H9 (cell line): ENCODE results near the gene SNTG2. TPM values are rescaled to one million over a fixed set of nuclear protein-coding genes. Genes with fewer than 3 reads are reported as not detected.

ENCODE experiments used
- DNase-seq: peaks from one replicate; pipeline ENCODE4 v3.0.0-alpha.2; 2017
- H2AFZ ChIP-seq: one replicate; pipeline ENCODE4 v1.6.1; 2013; ENCODE audit warnings: mild to moderate bottlenecking, low read length, control low read depth, moderate library complexity
- H2AK5ac ChIP-seq: 2 replicates; pipeline ENCODE4 v1.6.1; 2013; ENCODE audit warnings: low read length, control low read depth, mixed read lengths; ENCODE audit not compliant: insufficient read length
- H2BK120ac ChIP-seq: one replicate; pipeline ENCODE4 v1.6.1; 2013; ENCODE audit warnings: low read depth, mild to moderate bottlenecking, low read length, control low read depth, inconsistent platforms; ENCODE audit not compliant: poor library complexity, severe bottlenecking
- H2BK12ac ChIP-seq: 2 replicates; pipeline ENCODE4 v1.6.1; 2013; ENCODE audit warnings: low read length, control low read depth, mixed read lengths, low read depth; ENCODE audit not compliant: insufficient read length
- H2BK15ac ChIP-seq: 2 replicates; pipeline ENCODE4 v1.6.1; 2013; ENCODE audit warnings: low read depth, low read length, control low read depth
- H2BK20ac ChIP-seq: one replicate; pipeline ENCODE4 v1.6.1; 2013; ENCODE audit warnings: low read depth, mild to moderate bottlenecking, low read length, control low read depth, inconsistent platforms; ENCODE audit not compliant: poor library complexity, severe bottlenecking
- H2BK5ac ChIP-seq: 2 replicates; pipeline ENCODE4 v1.6.1; 2013; ENCODE audit warnings: low read length, control low read depth, mixed read lengths; ENCODE audit not compliant: insufficient read length
- H3K14ac ChIP-seq: 2 replicates; pipeline ENCODE4 v1.6.1; 2013; ENCODE audit warnings: low read length, control low read depth; ENCODE audit not compliant: insufficient read depth
- H3K18ac ChIP-seq: 2 replicates; pipeline ENCODE4 v1.6.1; 2013; ENCODE audit warnings: low read depth, mild to moderate bottlenecking, mixed read lengths, low read length, control low read depth; ENCODE audit not compliant: insufficient read length
- H3K23ac ChIP-seq: 2 replicates; pipeline ENCODE4 v1.6.1; 2013; ENCODE audit warnings: low read length, control low read depth, mixed read lengths, low read depth; ENCODE audit not compliant: insufficient read length
- H3K23me2 ChIP-seq: 2 replicates; pipeline ENCODE4 v1.6.1; 2013; ENCODE audit warnings: low read depth, mild to moderate bottlenecking, mixed read lengths, low read length, control low read depth; ENCODE audit not compliant: insufficient read length, poor library complexity, severe bottlenecking
- H3K27ac ChIP-seq: 2 replicates; pipeline ENCODE4 v1.5.1; 2013; ENCODE audit warnings: low read length, control low read depth, mixed read lengths, low read depth; ENCODE audit not compliant: insufficient read length
- H3K27me3 ChIP-seq: 2 replicates; pipeline ENCODE4 v1.6.1; 2013; ENCODE audit warnings: low read length, control low read depth, inconsistent platforms; ENCODE audit not compliant: insufficient read depth
- H3K4ac ChIP-seq: 2 replicates; pipeline ENCODE4 v1.6.1; 2013; ENCODE audit warnings: low read depth, mild to moderate bottlenecking, control low read depth, inconsistent platforms, low read length, moderate library complexity
- H3K4me1 ChIP-seq: 2 replicates; pipeline ENCODE4 v1.6.1; 2013; ENCODE audit warnings: low read length, control low read depth, inconsistent platforms; ENCODE audit not compliant: insufficient read depth
- H3K4me2 ChIP-seq: 2 replicates; pipeline ENCODE4 v1.6.1; 2013; ENCODE audit warnings: low read length, control low read depth, mixed read lengths; ENCODE audit not compliant: insufficient read length, insufficient read depth
- H3K56ac ChIP-seq: 2 replicates; pipeline ENCODE4 v1.6.1; 2013; ENCODE audit warnings: low read depth, mild to moderate bottlenecking, mixed read lengths, low read length, control low read depth; ENCODE audit not compliant: insufficient read length
- H3K79me1 ChIP-seq: 2 replicates; pipeline ENCODE4 v1.6.1; 2013; ENCODE audit warnings: low read depth, mild to moderate bottlenecking, moderate library complexity, low read length, control low read depth, inconsistent platforms; ENCODE audit not compliant: insufficient read depth, poor library complexity, severe bottlenecking
- H3K79me2 ChIP-seq: 2 replicates; pipeline ENCODE4 v1.6.1; 2013; ENCODE audit warnings: low read length, control low read depth, inconsistent platforms; ENCODE audit not compliant: insufficient read depth
- H3K9ac ChIP-seq: 2 replicates; pipeline ENCODE4 v1.6.1; 2013; ENCODE audit warnings: low read length, control low read depth, mixed read lengths; ENCODE audit not compliant: insufficient read length; ENCODE audit errors: extremely low read depth
- H3K9me3 ChIP-seq: one replicate; pipeline ENCODE4 v1.6.1; 2013; ENCODE audit warnings: low read depth, low read length, inconsistent platforms; ENCODE audit not compliant: control insufficient read depth
- H3T11ph ChIP-seq: one replicate; pipeline ENCODE4 v1.6.1; 2013; ENCODE audit warnings: mild to moderate bottlenecking, low read length, control low read depth, inconsistent platforms
- H4K20me1 ChIP-seq: one replicate; pipeline ENCODE4 v1.6.1; 2013; ENCODE audit not compliant: control insufficient read depth, insufficient read length, insufficient read depth
- H4K5ac ChIP-seq: 2 replicates; pipeline ENCODE4 v1.6.1; 2013; ENCODE audit warnings: low read depth, mild to moderate bottlenecking, mixed read lengths, low read length, control low read depth; ENCODE audit not compliant: insufficient read length
- H4K8ac ChIP-seq: replicated peaks from 2 replicates; pipeline ENCODE4 v1.6.1; 2013; ENCODE audit warnings: low read length, control low read depth, mixed read lengths, low read depth; ENCODE audit not compliant: insufficient read length
- H4K91ac ChIP-seq: 2 replicates; pipeline ENCODE4 v1.6.1; 2013; ENCODE audit warnings: low read depth, mild to moderate bottlenecking, moderate library complexity, mixed read lengths, low read length, control low read depth; ENCODE audit not compliant: insufficient read length
- H3K27ac Mint-ChIP-seq, 3 experiments: 2 replicates in 2 of 3; 3 replicates in 1 of 3; pipeline ENCODE4 v1.8.0; 2020 to 2021; ENCODE audit warnings: mixed read lengths in 3 of 3, mild to moderate bottlenecking in 1 of 3, moderate library complexity in 1 of 3
- H3K27me3 Mint-ChIP-seq: 2 replicates; pipeline ENCODE4 v1.8.0; 2021; ENCODE audit warnings: low read depth, mild to moderate bottlenecking, moderate library complexity, mixed read lengths
- H3K36me3 Mint-ChIP-seq, 3 experiments: 2 replicates in 2 of 3; 3 replicates in 1 of 3; pipeline ENCODE4 v1.8.0; 2020 to 2021; ENCODE audit warnings: low read depth in 3 of 3, mixed read lengths in 3 of 3; ENCODE audit not compliant: insufficient read depth in 1 of 3
- H3K4me1 Mint-ChIP-seq, 2 experiments: 2 replicates each; pipeline ENCODE4 v1.8.0; 2020; ENCODE audit warnings: mixed read lengths in 2 of 2
- H3K4me3 Mint-ChIP-seq, 2 experiments: 2 replicates in 1 of 2; 3 replicates in 1 of 2; pipeline ENCODE4 v1.8.0; 2020 to 2021; ENCODE audit warnings: mild to moderate bottlenecking in 2 of 2, mixed read lengths in 2 of 2, moderate library complexity in 1 of 2
- H3K9me3 Mint-ChIP-seq, 2 experiments: 2 replicates in 1 of 2; 3 replicates in 1 of 2; pipeline ENCODE4 v1.8.0; 2020; ENCODE audit warnings: mild to moderate bottlenecking in 2 of 2, mixed read lengths in 2 of 2, moderate library complexity in 1 of 2
- WGBS: extraction: QIAGEN DNeasy Blood & Tissue Kit; methylation state at CpG from one replicate; pipeline ENCODE4 v1.1.7; 2013; ENCODE audit warnings: missing lambda C conversion rate, low lambda C conversion rate, mixed read lengths; ENCODE audit not compliant: insufficient read length; ENCODE audit errors: extremely low coverage; 5-methylcytosine and 5-hydroxymethylcytosine counted together
- total RNA-seq: library from RNA; stranded (reverse); gene quantifications from 2 replicates; pipeline ENCODE4 v1.2.1, GENCODE V29; 2021
- TF ChIP-seq, protein P1 (sequence below): fragments of 200-600 bp; sonication (generic); conservative IDR thresholded peaks from 3 replicates; pipeline ENCODE4 v1.8.0; 2021; ENCODE audit warnings: antibody characterized with exemption, mild to moderate bottlenecking

Gene SNTG2
- total RNA-seq, 1 experiment from 2014 or later: 13.2 TPM

DNA sequence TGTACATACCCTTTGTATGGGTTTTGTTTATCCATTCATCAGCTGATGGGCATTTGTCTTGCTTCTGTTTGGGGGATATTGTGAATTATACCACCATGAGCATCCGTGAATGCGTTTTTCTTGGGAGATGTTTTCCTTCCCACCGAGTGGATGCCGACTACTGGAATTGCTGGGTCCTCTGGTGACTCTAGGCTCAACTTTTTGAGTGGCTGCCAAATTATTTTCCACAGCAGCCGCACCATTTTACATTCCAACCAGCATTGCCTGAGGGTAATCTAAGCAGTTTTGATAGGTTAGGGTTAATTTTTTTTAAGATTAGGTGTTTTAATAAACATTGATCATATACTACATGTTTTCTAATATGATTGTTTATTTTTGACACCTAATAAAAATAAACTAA is 220.1 kb downstream of the SNTG2 start:
- Mint-ChIP-seq H3K4me1 (peaks cover 5 to 8% of the 10 kb centered on the region in 2 experiments; a peak in 3 of 4 replicates), H3K36me3 (peaks cover 81 to 85% (median 82%) of the 10 kb centered on the region in 3 experiments), H3K27ac (no peak overlapping the region), H3K9me3 (peaks cover 58 to 59% of the 10 kb centered on the region in 2 experiments), H3K4me3 (no peak overlapping the region), H3K27me3 (no peaks in the 10 kb centered on the region)
- WGBS: no CpG with 5 or more reads among the region's 5 CpGs
- H2BK15ac ChIP-seq: no peak overlapping the region
- DNase-seq: no peak
- H3K9me3 ChIP-seq: peaks cover 44% of the 10 kb centered on the region
- no peak overlapping the region for H3K14ac ChIP-seq
- H4K20me1 ChIP-seq: no peaks in the 10 kb centered on the region
- H3K79me2 ChIP-seq: no peaks in the 10 kb centered on the region
- H2BK12ac ChIP-seq: no peak overlapping the region
- H3K9ac ChIP-seq: no peak overlapping the region
- no peak overlapping the region for H4K8ac ChIP-seq
- no peak overlapping the region for H3T11ph ChIP-seq
- H4K91ac ChIP-seq: no peak overlapping the region
- H3K23me2 ChIP-seq: no peaks in the 10 kb centered on the region
- H2AK5ac ChIP-seq: no peak overlapping the region
- no peaks in the 10 kb centered on the region for H3K27me3 ChIP-seq
- H2BK20ac ChIP-seq: no peak overlapping the region
- no peaks in the 10 kb centered on the region for H3K79me1 ChIP-seq
- no peak overlapping the region for H2BK5ac ChIP-seq
- no peak overlapping the region for H3K56ac ChIP-seq
- no peak overlapping the region for H3K23ac ChIP-seq
- TF ChIP-seq, protein P1, sequence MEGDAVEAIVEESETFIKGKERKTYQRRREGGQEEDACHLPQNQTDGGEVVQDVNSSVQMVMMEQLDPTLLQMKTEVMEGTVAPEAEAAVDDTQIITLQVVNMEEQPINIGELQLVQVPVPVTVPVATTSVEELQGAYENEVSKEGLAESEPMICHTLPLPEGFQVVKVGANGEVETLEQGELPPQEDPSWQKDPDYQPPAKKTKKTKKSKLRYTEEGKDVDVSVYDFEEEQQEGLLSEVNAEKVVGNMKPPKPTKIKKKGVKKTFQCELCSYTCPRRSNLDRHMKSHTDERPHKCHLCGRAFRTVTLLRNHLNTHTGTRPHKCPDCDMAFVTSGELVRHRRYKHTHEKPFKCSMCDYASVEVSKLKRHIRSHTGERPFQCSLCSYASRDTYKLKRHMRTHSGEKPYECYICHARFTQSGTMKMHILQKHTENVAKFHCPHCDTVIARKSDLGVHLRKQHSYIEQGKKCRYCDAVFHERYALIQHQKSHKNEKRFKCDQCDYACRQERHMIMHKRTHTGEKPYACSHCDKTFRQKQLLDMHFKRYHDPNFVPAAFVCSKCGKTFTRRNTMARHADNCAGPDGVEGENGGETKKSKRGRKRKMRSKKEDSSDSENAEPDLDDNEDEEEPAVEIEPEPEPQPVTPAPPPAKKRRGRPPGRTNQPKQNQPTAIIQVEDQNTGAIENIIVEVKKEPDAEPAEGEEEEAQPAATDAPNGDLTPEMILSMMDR: no peak
- H3K4me2 ChIP-seq: no peak overlapping the region
- H3K4me1 ChIP-seq: no peaks in the 10 kb centered on the region; the same call in 1 of the 2 replicates
- no peak overlapping the region for H4K5ac ChIP-seq
- no peak overlapping the region for H3K4ac ChIP-seq
- H3K27ac ChIP-seq: no peak overlapping the region
- no peak overlapping the region for H2AFZ ChIP-seq
- H2BK120ac ChIP-seq: no peak overlapping the region
- H3K18ac ChIP-seq: no peak overlapping the region
